Measurements from ENCODE around the gene C11orf21. TPM values are rescaled to one million over a fixed set of nuclear protein-coding genes. Genes with fewer than 3 reads are reported as not detected.

C11orf21 gene
- total RNA-seq, 1 donor from 2014 or later = 12.1 TPM

- H3K4me3 ChIP-seq = no peak overlapping the region
- ATAC-seq = no peak
- TF ChIP-seq CTCF (IDR thresholded peaks at IDR 0.05) = no peak
- H3K36me3 ChIP-seq = no peaks in the 10 kb centered on the region
- peaks cover 5% of the 10 kb centered on the region for H3K9me3 ChIP-seq
- H3K27me3 ChIP-seq (ENCODE audit: low read depth) = no peaks in the 10 kb centered on the region
- peak; percentile 44 for DNase-seq
- H3K4me1 ChIP-seq = peaks cover 29% of the 10 kb centered on the region
- intact Hi-C loops (cut with DNase I) = no loop called here
- H3K27ac ChIP-seq = no peak overlapping the region
These were observed 14.6 kb upstream of the C11orf21 start for GRCh38 chr11:2316169-2316962.

DNA sequence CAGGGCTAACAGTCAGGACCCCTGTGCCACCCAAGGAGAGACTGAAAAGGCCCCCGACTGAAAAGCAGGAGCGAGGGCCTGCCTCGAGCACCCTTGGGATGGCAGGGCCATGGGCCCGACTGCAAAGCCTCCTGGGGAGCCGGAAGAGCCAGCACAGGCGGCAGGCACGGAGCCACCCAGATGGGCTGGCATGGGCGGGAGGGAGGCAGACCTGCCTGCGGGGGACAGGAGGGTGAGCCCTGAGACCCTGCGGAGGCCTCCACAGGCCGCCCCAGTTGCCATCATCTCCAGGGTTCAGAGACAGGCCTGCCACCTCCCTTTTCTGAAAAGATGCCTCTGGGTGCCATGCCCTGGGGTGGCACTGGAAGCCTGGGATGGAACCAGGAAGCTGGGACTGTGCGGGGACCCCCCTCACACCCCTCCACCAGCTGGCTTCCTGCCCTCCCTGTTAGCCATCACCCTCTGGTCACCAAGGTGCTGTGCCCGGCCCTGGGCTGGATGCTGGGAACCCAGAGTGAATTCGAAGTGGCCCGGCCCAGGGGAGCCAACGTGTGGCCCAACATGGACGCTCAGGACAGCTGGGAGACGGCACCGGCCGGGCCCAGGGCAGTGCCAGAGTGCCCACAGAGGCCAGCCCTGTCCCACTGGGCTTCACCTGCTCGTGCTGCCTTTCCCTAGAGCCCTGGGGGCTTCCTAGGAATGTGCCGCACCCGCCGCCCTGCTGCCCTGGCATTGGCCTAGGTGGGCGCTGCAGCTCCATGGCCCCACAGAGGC, 13.9 kb upstream of the C11orf21 start:
- Histone ChIP-seq H3K27me3 (ENCODE audit: low read depth) (no peaks in the 10 kb centered on the region), H3K4me1 (peaks cover 29% of the 10 kb centered on the region), H3K9me3 (peaks cover 5% of the 10 kb centered on the region), H3K36me3 (no peaks in the 10 kb centered on the region), H3K27ac (peak overlapping the region; percentile 72), H3K4me3 (no peak overlapping the region)
- peak; percentile 5 to 32 for ATAC-seq
- no peak for TF ChIP-seq CTCF (IDR thresholded peaks at IDR 0.05)
- peak; percentile 46 for DNase-seq
- intact Hi-C loops (cut with DNase I) = no loop called here

GRCh38 chr11:2314525-2315394, 13.0 kb upstream of the C11orf21 start:
- DNase-seq (peak; percentile 81), ATAC-seq (peak; percentile 78 to 85)
- Histone ChIP-seq H3K9me3 (peaks cover 5% of the 10 kb centered on the region), H3K4me3 (peak overlapping the region; percentile 3), H3K4me1 (peaks cover 29% of the 10 kb centered on the region), H3K36me3 (no peaks in the 10 kb centered on the region), H3K27ac (peak overlapping the region; percentile 72), H3K27me3 (ENCODE audit: low read depth) (no peaks in the 10 kb centered on the region)
- no peak for TF ChIP-seq CTCF (IDR thresholded peaks at IDR 0.05)
- intact Hi-C loops (cut with DNase I) = no loop called here

DNA sequence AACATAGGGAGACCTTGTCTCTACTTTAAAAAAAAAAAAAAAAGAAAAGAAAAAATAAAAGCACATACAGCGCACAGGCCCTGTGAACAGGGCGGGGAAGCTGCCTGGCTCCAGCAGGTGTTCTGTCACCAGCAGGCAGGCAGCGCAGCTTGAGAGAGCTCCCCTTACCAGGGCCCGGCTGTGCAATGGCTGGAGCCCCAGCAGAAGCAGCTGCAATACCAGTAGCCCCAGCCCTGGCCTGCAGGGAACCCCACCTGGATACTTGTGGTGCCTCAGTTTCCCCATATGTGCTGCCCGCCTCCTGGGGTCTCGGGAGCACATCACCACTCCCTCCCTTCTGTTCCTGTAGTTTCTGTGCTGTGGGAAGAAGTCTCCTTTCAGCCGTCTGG, 12.4 kb upstream of the C11orf21 start:
- Histone ChIP-seq H3K4me1 (peaks cover 29% of the 10 kb centered on the region), H3K4me3 (no peak overlapping the region), H3K36me3 (no peaks in the 10 kb centered on the region), H3K9me3 (peaks cover 5% of the 10 kb centered on the region), H3K27ac (peak overlapping the region; percentile 72), H3K27me3 (ENCODE audit: low read depth) (no peaks in the 10 kb centered on the region)
- intact Hi-C loops (cut with DNase I) = no loop called here
- DNase-seq (peak; percentile 44), ATAC-seq (no peak)
- TF ChIP-seq CTCF (IDR thresholded peaks at IDR 0.05) = no peak

All from lower lobe of right lung (tissue), 2 donors.